ENCODE data around the gene SCMH1. TPM values are rescaled to one million over a fixed set of nuclear protein-coding genes. Genes with fewer than 3 reads are reported as not detected.
A peak's percentile ranks its signal among the peaks of the same experiment; 100 is the strongest.

SCMH1 gene
- total RNA-seq, 1 experiment from 2014 or later, result 16.5 TPM

DNA sequence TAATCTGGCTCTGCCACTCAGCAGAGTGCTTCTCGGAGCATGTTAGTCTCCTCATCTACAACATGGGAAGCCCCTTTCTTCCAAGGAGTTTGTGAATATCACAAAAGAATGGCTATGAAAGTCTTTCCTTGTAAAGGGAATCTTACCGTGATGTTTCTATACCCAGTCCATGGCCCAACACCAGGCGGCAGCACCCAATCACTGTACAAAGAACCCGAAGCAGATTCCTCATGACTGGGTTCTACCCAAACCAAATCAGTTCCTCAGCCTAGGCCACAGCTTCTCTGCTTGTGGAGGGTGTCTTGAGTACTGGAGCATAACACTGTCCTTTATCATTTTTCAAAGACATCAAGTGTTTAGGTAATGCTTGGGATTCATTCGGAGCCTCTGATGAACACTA is 204.0 kb downstream of the SCMH1 start:
- no peak overlapping the region for H2AFZ ChIP-seq (ENCODE audit: low read length)
- no peak overlapping the region for H2BK15ac ChIP-seq (ENCODE audit: low read depth, low read length)
- no peaks in the 10 kb centered on the region for H3K9me3 Mint-ChIP-seq
- no peak overlapping the region for H2BK120ac ChIP-seq (ENCODE audit: low read depth, low read length, poor library complexity, severe bottlenecking)
- H3K56ac ChIP-seq (ENCODE audit: insufficient read length, low read depth, low read length), result no peak overlapping the region
- no peaks in the 10 kb centered on the region for H4K20me1 ChIP-seq (ENCODE audit: control insufficient read depth, insufficient read depth, insufficient read length)
- H4K5ac ChIP-seq (ENCODE audit: insufficient read length, low read depth, low read length), result no peak overlapping the region
- H4K91ac ChIP-seq (ENCODE audit: insufficient read length, low read depth, low read length), result no peak overlapping the region
- H3K79me2 ChIP-seq (ENCODE audit: insufficient read depth, low read length), result no peaks in the 10 kb centered on the region
- H3K36me3 Mint-ChIP-seq (ENCODE audit: insufficient read depth in 1 of 3, low read depth in 3 of 3), result peaks cover 6 to 15% (median 9%) of the 10 kb centered on the region in 3 experiments; a peak in 5 of 7 replicates
- H3K9me3 ChIP-seq (ENCODE audit: control insufficient read depth, low read depth, low read length), result no peaks in the 10 kb centered on the region
- no peak overlapping the region for H3K4me2 ChIP-seq (ENCODE audit: insufficient read depth, insufficient read length, low read length)
- H2BK12ac ChIP-seq (ENCODE audit: insufficient read length, low read depth, low read length), result no peak overlapping the region
- peaks cover 4 to 10% of the 10 kb centered on the region in 2 experiments for H3K4me1 Mint-ChIP-seq
- no peaks in the 10 kb centered on the region for H3K23me2 ChIP-seq (ENCODE audit: insufficient read length, low read depth, low read length, poor library complexity, severe bottlenecking)
- peak; percentile 37; the same call in 2 of the 3 replicates for TF ChIP-seq CTCF (conservative IDR thresholded peaks at IDR 0.05)
- DNase-seq, result no peak
- H3K9ac ChIP-seq (ENCODE audit: extremely low read depth, insufficient read length, low read length), result no peak overlapping the region
- H3K27me3 ChIP-seq (ENCODE audit: insufficient read depth, low read length), result no peaks in the 10 kb centered on the region
- no peak overlapping the region for H3K27ac Mint-ChIP-seq
- no peaks in the 10 kb centered on the region for H3K79me1 ChIP-seq (ENCODE audit: insufficient read depth, low read depth, low read length, poor library complexity, severe bottlenecking)
- H2BK5ac ChIP-seq (ENCODE audit: insufficient read length, low read length), result no peak overlapping the region
- H3K18ac ChIP-seq (ENCODE audit: insufficient read length, low read depth, low read length), result no peak overlapping the region
- no peaks in the 10 kb centered on the region for H3K4me1 ChIP-seq (ENCODE audit: insufficient read depth, low read length)
- H2AK5ac ChIP-seq (ENCODE audit: insufficient read length, low read length), result no peak overlapping the region
- H3T11ph ChIP-seq (ENCODE audit: low read length), result no peak overlapping the region
- no peak overlapping the region for H3K4me3 Mint-ChIP-seq
- H3K14ac ChIP-seq (ENCODE audit: insufficient read depth, low read length), result no peak overlapping the region
- WGBS (ENCODE audit: extremely low coverage, insufficient read length, low lambda C conversion rate), result no CpG with 5 or more reads among the region's 5 CpGs
- no peaks in the 10 kb centered on the region for H3K27me3 Mint-ChIP-seq (ENCODE audit: low read depth)
- no peak overlapping the region for H3K4ac ChIP-seq (ENCODE audit: low read depth, low read length)
- no peak overlapping the region for H3K23ac ChIP-seq (ENCODE audit: insufficient read length, low read depth, low read length)
- no peak overlapping the region for H2BK20ac ChIP-seq (ENCODE audit: low read depth, low read length, poor library complexity, severe bottlenecking)
- no peak overlapping the region for H3K27ac ChIP-seq (ENCODE audit: insufficient read length, low read depth, low read length)
- H4K8ac ChIP-seq (replicated peaks; ENCODE audit: insufficient read length, low read depth, low read length), result no peak overlapping the region

Measured in H9 (cell line).